G401 (cell line): ENCODE data around the gene ELAPOR1. TPM values are rescaled to one million over a fixed set of nuclear protein-coding genes. Genes with fewer than 3 reads are reported as not detected.

ENCODE experiments used
- DNase-seq: peaks from one replicate; pipeline ENCODE4 v3.0.0-alpha.2; 2015; ENCODE audit warnings: low spot score
- in situ Hi-C: cut with HindIII; loops from 2 replicates; pipeline ENCODE4 v1.10.0; 2016; ENCODE audit warnings: low sequenced_read_pairs, mixed read lengths
- total RNA-seq: library from RNA; depleted of rRNA; stranded (reverse); fragments of >200 nt; shearing (Covaris generic); gene quantifications from 2 replicates; pipeline ENCODE4 v1.2.3, GENCODE V29; 2014

Gene ELAPOR1
- total RNA-seq, 1 experiment from 2014 or later = not detected

GRCh38 chr1:109094871-109095270 is 19.0 kb upstream of the ELAPOR1 start:
- no peak for DNase-seq
- in situ Hi-C loops = no loop called here

- no peak for DNase-seq
- in situ Hi-C loops = no loop called here
These were observed 18.3 kb upstream of the ELAPOR1 start for GRCh38 chr1:109095631-109096030.

- in situ Hi-C loops = no loop called here
- no peak for DNase-seq
These were observed 17.8 kb upstream of the ELAPOR1 start for GRCh38 chr1:109096120-109096519.

- peak; percentile 97 for DNase-seq
- in situ Hi-C loops = no loop called here
These were observed 13.8 kb upstream of the ELAPOR1 start for GRCh38 chr1:109099938-109100773.

GRCh38 chr1:109104364-109105151 is 9.4 kb upstream of the ELAPOR1 start:
- DNase-seq = no peak
- in situ Hi-C loops = no loop called here

- DNase-seq = no peak
- in situ Hi-C loops = no loop called here
These were observed 8.0 kb upstream of the ELAPOR1 start for GRCh38 chr1:109105881-109106280.

- DNase-seq = no peak
- in situ Hi-C loops = no loop called here
These were observed 6.1 kb upstream of the ELAPOR1 start for GRCh38 chr1:109107785-109108184.

- in situ Hi-C loops = no loop called here
- no peak for DNase-seq
These were observed 4.0 kb upstream of the ELAPOR1 start for GRCh38 chr1:109109906-109110305.

GRCh38 chr1:109111386-109112055 is 2.4 kb upstream of the ELAPOR1 start:
- in situ Hi-C loops = no loop called here
- no peak for DNase-seq

GRCh38 chr1:109112056-109112651 is 1.8 kb upstream of the ELAPOR1 start:
- DNase-seq = peak; percentile 18
- in situ Hi-C loops = no loop called here

- in situ Hi-C loops = no loop called here
- peak; percentile 85 for DNase-seq
These were observed 1.1 kb upstream of the ELAPOR1 start for GRCh38 chr1:109112652-109113285.

GRCh38 chr1:109114342-109114674 is 393 bp downstream of the ELAPOR1 start:
- in situ Hi-C loops = no loop called here
- peak; percentile 39 for DNase-seq

- no peak for DNase-seq
- in situ Hi-C loops = no loop called here
These were observed 1.8 kb downstream of the ELAPOR1 start for GRCh38 chr1:109115685-109116084.

- in situ Hi-C loops = no loop called here
- DNase-seq = no peak
These were observed 2.4 kb downstream of the ELAPOR1 start for GRCh38 chr1:109116286-109116685.

GRCh38 chr1:109118089-109118488 is 4.2 kb downstream of the ELAPOR1 start:
- in situ Hi-C loops = no loop called here
- DNase-seq = no peak

GRCh38 chr1:109120356-109120755 is 6.4 kb downstream of the ELAPOR1 start:
- in situ Hi-C loops = no loop called here
- no peak for DNase-seq

- no peak for DNase-seq
- in situ Hi-C loops = no loop called here
These were observed 17.1 kb downstream of the ELAPOR1 start for GRCh38 chr1:109131059-109131458.

- no peak for DNase-seq
- in situ Hi-C loops = no loop called here
These were observed 17.9 kb downstream of the ELAPOR1 start for GRCh38 chr1:109131800-109132199.

- no peak for DNase-seq
- in situ Hi-C loops = no loop called here
These were observed 19.2 kb downstream of the ELAPOR1 start for GRCh38 chr1:109133002-109133706.
